Spleen (tissue), 11 donors: Measurements from ENCODE around the gene ERC1. TPM values are rescaled to one million over a fixed set of nuclear protein-coding genes. Genes with fewer than 3 reads are reported as not detected.

Source experiments
- DNase-seq: peaks from one replicate; pipeline ENCODE4 v3.0.0-alpha.2; 2020
- H3K27ac ChIP-seq, 8 donors: fragments of 200-600 bp; sonication (generic) in 7 of 8; 1 replicate in 4 of 8; 2 replicates in 4 of 8; pipeline versions ENCODE4 v1.5.0 to v1.8.0; 2016 to 2021; ENCODE audit warnings: inconsistent platforms in 4 of 8, mild to moderate bottlenecking in 4 of 8, moderate library complexity in 1 of 8
- H3K27me3 ChIP-seq, 7 donors: fragments of 200-600 bp; sonication (generic) in 6 of 7; replicated peaks in 1 of 7; 1 replicate in 4 of 7; 2 replicates in 3 of 7; pipeline versions ENCODE4 v1.5.0 to v1.8.0; 2016 to 2021; ENCODE audit warnings: inconsistent platforms in 3 of 7, mild to moderate bottlenecking in 1 of 7
- H3K36me3 ChIP-seq, 6 donors: fragments of 200-600 bp; sonication (generic) in 5 of 6; 1 replicate in 4 of 6; 2 replicates in 2 of 6; pipeline versions ENCODE4 v1.5.0 to v1.8.0; 2016 to 2021; ENCODE audit warnings: inconsistent platforms in 2 of 6
- H3K4me1 ChIP-seq, 6 donors: fragments of 200-600 bp; sonication (generic) in 5 of 6; 1 replicate in 3 of 6; 2 replicates in 3 of 6; pipeline versions ENCODE4 v1.5.0 to v1.8.0; 2016 to 2021; ENCODE audit warnings: inconsistent platforms in 3 of 6
- H3K4me3 ChIP-seq, 8 donors: fragments of 200-600 bp; sonication (generic) in 7 of 8; 1 replicate in 4 of 8; 2 replicates in 4 of 8; pipeline versions ENCODE4 v1.5.0 to v1.8.0; 2016 to 2021; ENCODE audit warnings: inconsistent platforms in 4 of 8, mild to moderate bottlenecking in 4 of 8, moderate library complexity in 2 of 8
- H3K9me3 ChIP-seq, 8 donors: fragments of 200-600 bp; sonication (generic) in 7 of 8; 1 replicate in 4 of 8; 2 replicates in 4 of 8; pipeline versions ENCODE4 v1.5.0 to v1.8.0; 2016 to 2021; ENCODE audit warnings: inconsistent platforms in 4 of 8
- POLR2A ChIP-seq, 3 donors: fragments of 450-650 bp; IDR thresholded peaks; one replicate each; pipeline ENCODE4 v1.5.1; 2017; ENCODE audit warnings: antibody characterized with exemption in 3 of 3, mild to moderate bottlenecking in 1 of 3
- POLR2AphosphoS5 ChIP-seq, 3 donors: sonication (generic); formaldehyde crosslinking; IDR thresholded peaks; one replicate each; pipeline ENCODE4 v1.5.1; 2017; ENCODE audit warnings: antibody characterized with exemption in 3 of 3
- WGBS, 5 donors: extraction: QIAGEN DNeasy Blood & Tissue Kit in 3 of 5; methylation state at CpG; one replicate each; pipeline versions ENCODE4 v1.1.5 to v1.1.7; 2013 to 2018; 5-methylcytosine and 5-hydroxymethylcytosine counted together
- intact Hi-C: fragments of 100-400 bp; cut with DNase I; formaldehyde crosslinking; loops from one replicate; pipeline ENCODE4 v1.15.0; 2023; ENCODE audit warnings: low total_unique reads
- polyA plus RNA-seq, 3 donors: library from polyadenylated mRNA; stranded (reverse); fragments of 200-250 nt; gene quantifications; one replicate each; pipeline ENCODE4 v1.2.1, GENCODE V29; 2013
- total RNA-seq, 7 donors: library from RNA; depleted of rRNA in 3 of 7; stranded (reverse); fragments of >200 nt in 3 of 7; fragmentation: NEBNext Ultra II Directional in 4 of 7; extraction: Animal tissue kit (Norgen Biotek cat#: 25700) in 4 of 7; gene quantifications; one replicate each; pipeline versions ENCODE4 v1.1.0 to v1.2.1, GENCODE V29; 2016 to 2021
- TF ChIP-seq, protein P1 (sequence below), 11 experiments: fragments of 200-600 bp in 7 of 11; fragments of 450-650 bp in 4 of 11; sonication (generic) in 4 of 11; IDR thresholded peaks in 8 of 11; conservative IDR thresholded peaks in 3 of 11; 1 replicate in 7 of 11; 2 replicates in 4 of 11; pipeline versions ENCODE4 v1.4.0 to v1.8.0; 2016 to 2021; ENCODE audit warnings: antibody characterized with exemption in 11 of 11, inconsistent platforms in 4 of 11, mild to moderate bottlenecking in 1 of 11
- donor health status: healthy with polysubstance abuse.
- donor health status: DM: no; HTN: no; CAD: no; lungs with moderate emphysema.
- donor health status: DM: no; HTN: no; CAD: no.
- donor health status: Bipolar disorder and iron deficiency.
- donor health status: healthy.
- donor health status: DM: no; HTN: no; CAD: no.
- donor health status: DM: yes; HTN: yes; CAD: no.

The ERC1 gene
- total and polyA plus RNA-seq, 10 donors = 1.2 to 73.4 (median 42.6) TPM

DNA sequence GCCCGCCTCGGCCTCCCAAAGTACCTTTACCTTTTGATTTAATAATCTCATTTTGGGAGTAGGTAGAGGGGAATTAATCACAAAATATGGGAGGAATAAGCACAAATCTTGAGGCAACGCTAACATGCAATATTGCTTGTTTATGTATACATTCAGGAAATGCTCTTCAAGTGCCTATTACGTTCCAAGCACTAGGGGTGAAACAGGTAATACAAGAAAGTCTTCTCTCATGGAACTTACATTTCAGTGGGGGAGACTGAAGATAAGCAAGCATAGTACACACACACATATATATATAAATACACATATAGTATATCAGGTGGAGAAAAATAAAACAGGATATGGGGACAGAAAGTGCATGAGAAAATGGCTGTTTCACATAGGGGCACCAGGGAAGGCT is 19.0 kb upstream of the ERC1 start:
- intact Hi-C loops = no loop called here
- TF ChIP-seq, protein P1, sequence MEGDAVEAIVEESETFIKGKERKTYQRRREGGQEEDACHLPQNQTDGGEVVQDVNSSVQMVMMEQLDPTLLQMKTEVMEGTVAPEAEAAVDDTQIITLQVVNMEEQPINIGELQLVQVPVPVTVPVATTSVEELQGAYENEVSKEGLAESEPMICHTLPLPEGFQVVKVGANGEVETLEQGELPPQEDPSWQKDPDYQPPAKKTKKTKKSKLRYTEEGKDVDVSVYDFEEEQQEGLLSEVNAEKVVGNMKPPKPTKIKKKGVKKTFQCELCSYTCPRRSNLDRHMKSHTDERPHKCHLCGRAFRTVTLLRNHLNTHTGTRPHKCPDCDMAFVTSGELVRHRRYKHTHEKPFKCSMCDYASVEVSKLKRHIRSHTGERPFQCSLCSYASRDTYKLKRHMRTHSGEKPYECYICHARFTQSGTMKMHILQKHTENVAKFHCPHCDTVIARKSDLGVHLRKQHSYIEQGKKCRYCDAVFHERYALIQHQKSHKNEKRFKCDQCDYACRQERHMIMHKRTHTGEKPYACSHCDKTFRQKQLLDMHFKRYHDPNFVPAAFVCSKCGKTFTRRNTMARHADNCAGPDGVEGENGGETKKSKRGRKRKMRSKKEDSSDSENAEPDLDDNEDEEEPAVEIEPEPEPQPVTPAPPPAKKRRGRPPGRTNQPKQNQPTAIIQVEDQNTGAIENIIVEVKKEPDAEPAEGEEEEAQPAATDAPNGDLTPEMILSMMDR (IDR thresholded peaks at IDR 0.05 in 8 of 11, conservative IDR thresholded peaks at IDR 0.05 in 3 of 11) = no peak
- no peak for TF ChIP-seq POLR2A (IDR thresholded peaks at IDR 0.05)
- no peak for TF ChIP-seq POLR2AphosphoS5 (IDR thresholded peaks at IDR 0.05)
- DNase-seq = no peak
- no peak overlapping the region for H3K27ac ChIP-seq
- H3K4me1 ChIP-seq = no peaks in the 10 kb centered on the region
- H3K27me3 ChIP-seq = no peaks in the 10 kb centered on the region
- H3K36me3 ChIP-seq = no peaks in the 10 kb centered on the region
- H3K9me3 ChIP-seq = no peaks in the 10 kb centered on the region
- 87 to 94% (median 93%) methylated on average over 4 of the region's 4 CpGs for WGBS, 5 donors
- H3K4me3 ChIP-seq = no peak overlapping the region

DNA sequence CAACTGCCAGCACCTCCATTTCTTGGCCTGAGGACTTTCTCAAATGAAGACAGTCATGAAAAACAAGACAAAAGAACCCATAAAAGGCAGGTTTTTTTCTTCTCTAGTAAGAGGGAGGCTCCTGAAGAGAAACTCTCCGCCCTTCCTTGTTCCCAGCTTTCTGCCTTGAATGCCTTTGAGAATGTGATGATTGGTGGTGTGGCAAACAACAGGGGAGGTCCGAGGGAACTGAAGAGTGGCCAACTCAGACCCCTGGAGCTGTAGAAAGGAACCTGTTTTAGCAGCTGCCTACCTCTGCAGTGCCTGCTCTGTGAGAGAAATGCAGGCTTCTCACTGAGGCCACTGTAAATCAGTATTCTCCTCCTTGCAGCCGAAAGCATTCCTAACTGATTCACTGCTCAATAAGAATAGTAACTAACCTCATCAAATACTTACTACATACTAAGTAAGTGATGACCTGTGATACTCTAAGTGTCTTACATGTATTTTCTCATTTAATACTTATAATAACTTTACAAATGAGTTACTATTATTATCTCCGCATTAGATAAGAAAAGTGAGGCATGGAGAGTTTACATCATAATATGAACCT is 16.7 kb upstream of the ERC1 start:
- intact Hi-C loops = no loop called here
- H3K9me3 ChIP-seq = no peaks in the 10 kb centered on the region
- H3K36me3 ChIP-seq = no peaks in the 10 kb centered on the region
- no peak for TF ChIP-seq POLR2A (IDR thresholded peaks at IDR 0.05)
- TF ChIP-seq POLR2AphosphoS5 (IDR thresholded peaks at IDR 0.05) = no peak
- TF ChIP-seq, protein P1 (IDR thresholded peaks at IDR 0.05 in 8 of 11, conservative IDR thresholded peaks at IDR 0.05 in 3 of 11) = no peak
- H3K4me1 ChIP-seq = no peaks in the 10 kb centered on the region
- no peaks in the 10 kb centered on the region for H3K27me3 ChIP-seq
- no peak overlapping the region for H3K27ac ChIP-seq
- no peak for DNase-seq
- no peak overlapping the region for H3K4me3 ChIP-seq
- WGBS, 5 donors = 89 to 98% (median 94%) methylated on average over 4 of the region's 4 CpGs

DNA sequence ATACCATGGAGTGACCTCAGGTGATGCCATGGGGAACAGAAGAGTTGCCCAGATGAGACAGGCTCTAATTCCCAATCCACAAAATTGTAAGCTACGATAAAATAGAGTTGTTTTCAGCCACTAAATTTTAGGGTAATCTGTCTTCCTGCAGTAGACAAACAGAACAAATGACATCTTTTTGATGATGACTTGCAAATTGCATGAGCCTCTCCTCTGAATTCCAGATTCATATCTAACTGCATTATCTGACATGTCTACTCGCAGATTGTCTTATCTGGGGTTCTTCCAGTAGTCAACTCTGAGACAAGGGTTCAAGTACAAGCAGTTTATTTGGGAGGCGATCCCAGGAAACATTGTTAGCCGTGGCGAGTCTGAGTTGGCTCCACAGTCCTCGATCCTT is 14.4 kb upstream of the ERC1 start:
- Histone ChIP-seq H3K36me3 (no peaks in the 10 kb centered on the region), H3K4me3 (no peak overlapping the region), H3K27me3 (no peaks in the 10 kb centered on the region), H3K27ac (no peak overlapping the region), H3K4me1 (no peaks in the 10 kb centered on the region), H3K9me3 (no peaks in the 10 kb centered on the region)
- no peak for DNase-seq
- WGBS, 5 donors = 77 to 91% (median 87%) methylated on average over 6 of the region's 6 CpGs
- intact Hi-C loops = no loop called here
- TF ChIP-seq POLR2A (IDR thresholded peaks at IDR 0.05) (no peak), POLR2AphosphoS5 (IDR thresholded peaks at IDR 0.05) (no peak)
- TF ChIP-seq, protein P1 (IDR thresholded peaks at IDR 0.05 in 8 of 11, conservative IDR thresholded peaks at IDR 0.05 in 3 of 11) = no peak

DNA sequence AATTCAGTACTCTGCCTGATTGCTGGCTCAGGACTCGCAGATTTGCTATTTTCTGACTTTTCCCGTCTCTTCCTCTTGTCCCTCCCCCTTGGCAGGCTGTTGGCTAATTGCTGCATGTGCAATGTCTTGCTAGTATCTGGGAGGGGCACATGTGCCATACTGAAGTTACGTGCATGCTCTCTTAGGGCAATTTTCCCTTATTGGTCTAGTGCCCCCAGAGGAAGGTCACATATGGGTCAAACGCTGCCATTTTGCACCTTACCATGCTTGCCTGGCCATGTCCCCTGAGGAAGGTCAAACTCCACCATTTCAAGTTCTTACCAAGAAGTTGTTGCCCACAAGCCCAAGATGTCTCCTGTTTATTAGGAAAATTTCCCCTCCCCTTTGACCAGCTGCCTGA is 13.9 kb upstream of the ERC1 start:
- Histone ChIP-seq H3K27ac (no peak overlapping the region), H3K9me3 (no peaks in the 10 kb centered on the region), H3K4me3 (no peak overlapping the region), H3K36me3 (no peaks in the 10 kb centered on the region), H3K27me3 (no peaks in the 10 kb centered on the region), H3K4me1 (no peaks in the 10 kb centered on the region)
- TF ChIP-seq, protein P1 (IDR thresholded peaks at IDR 0.05 in 8 of 11, conservative IDR thresholded peaks at IDR 0.05 in 3 of 11) = no peak
- no peak for TF ChIP-seq POLR2AphosphoS5 (IDR thresholded peaks at IDR 0.05)
- TF ChIP-seq POLR2A (IDR thresholded peaks at IDR 0.05) = no peak
- 77 to 93% (median 85%) methylated on average over 4 of the region's 4 CpGs for WGBS, 5 donors
- no peak for DNase-seq
- intact Hi-C loops = no loop called here
